GM18507 (cell line): ENCODE data around the gene FRMD7.

Experiments used
- DNase-seq: peaks from one replicate; pipeline ENCODE4 v3.0.0; 2011; ENCODE audit warnings: low read depth; ENCODE audit not compliant: insufficient read length; ENCODE audit errors: extremely low spot score
- FAIRE-seq: peaks from 2 replicates; lab custom pipeline; 2011; peaks lifted over from hg19 to GRCh38; lab: Jason Lieb, UNC

Gene FRMD7

GRCh38 chrX:132045456-132045855 is 82.4 kb downstream of the FRMD7 start:
- FAIRE-seq (no peak), DNase-seq (no peak)

GRCh38 chrX:132044953-132045352 is 82.9 kb downstream of the FRMD7 start:
- DNase-seq (no peak), FAIRE-seq (no peak)

GRCh38 chrX:132043977-132044376 is 83.8 kb downstream of the FRMD7 start:
- no peak for FAIRE-seq
- DNase-seq, result no peak

GRCh38 chrX:132041015-132041414 is 86.8 kb downstream of the FRMD7 start:
- DNase-seq (no peak), FAIRE-seq (peak; percentile 5)

GRCh38 chrX:132040066-132040465 is 87.8 kb downstream of the FRMD7 start:
- no peak for FAIRE-seq

GRCh38 chrX:132037479-132037993 is 90.3 kb downstream of the FRMD7 start:
- DNase-seq (no peak), FAIRE-seq (no peak)

More at GRCh38 chrX:132040066-132040465, 87.8 kb downstream of the FRMD7 start:
- DNase-seq, result no peak

GRCh38 chrX:132034648-132035047 is 93.2 kb downstream of the FRMD7 start:
- FAIRE-seq (peak; percentile 55), DNase-seq (no peak)

- FAIRE-seq, result peak; percentile 66
- DNase-seq, result no peak
These were observed 94.7 kb downstream of the FRMD7 start for GRCh38 chrX:132033166-132033565.

- DNase-seq (no peak), FAIRE-seq (no peak)
These were observed 96.0 kb downstream of the FRMD7 start for GRCh38 chrX:132031867-132032266.

- FAIRE-seq, result no peak
These were observed 97.6 kb downstream of the FRMD7 start for GRCh38 chrX:132030264-132030663.

More at GRCh38 chrX:132030264-132030663, 97.6 kb downstream of the FRMD7 start:
- no peak for DNase-seq
